Placental pericyte (primary cell): ENCODE results near the gene KCTD21. TPM values are rescaled to one million over a fixed set of nuclear protein-coding genes. Genes with fewer than 3 reads are reported as not detected.

ENCODE experiments used
- small RNA-seq: library from RNA; depleted of rRNA; stranded (forward); fragments of <200 nt; gene quantifications from one replicate; pipeline ENCODE3, GENCODE V24; 2012; ENCODE audit warnings: low replicate concordance
- total RNA-seq: library from RNA; depleted of rRNA; stranded (reverse); fragments of >200 nt; gene quantifications from 2 replicates; pipeline ENCODE4 v1.2.3, GENCODE V29; 2012

The KCTD21 gene, protein sequence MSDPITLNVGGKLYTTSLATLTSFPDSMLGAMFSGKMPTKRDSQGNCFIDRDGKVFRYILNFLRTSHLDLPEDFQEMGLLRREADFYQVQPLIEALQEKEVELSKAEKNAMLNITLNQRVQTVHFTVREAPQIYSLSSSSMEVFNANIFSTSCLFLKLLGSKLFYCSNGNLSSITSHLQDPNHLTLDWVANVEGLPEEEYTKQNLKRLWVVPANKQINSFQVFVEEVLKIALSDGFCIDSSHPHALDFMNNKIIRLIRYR
- total RNA-seq = 11.0 and 13.8 TPM in 2 replicates

DNA sequence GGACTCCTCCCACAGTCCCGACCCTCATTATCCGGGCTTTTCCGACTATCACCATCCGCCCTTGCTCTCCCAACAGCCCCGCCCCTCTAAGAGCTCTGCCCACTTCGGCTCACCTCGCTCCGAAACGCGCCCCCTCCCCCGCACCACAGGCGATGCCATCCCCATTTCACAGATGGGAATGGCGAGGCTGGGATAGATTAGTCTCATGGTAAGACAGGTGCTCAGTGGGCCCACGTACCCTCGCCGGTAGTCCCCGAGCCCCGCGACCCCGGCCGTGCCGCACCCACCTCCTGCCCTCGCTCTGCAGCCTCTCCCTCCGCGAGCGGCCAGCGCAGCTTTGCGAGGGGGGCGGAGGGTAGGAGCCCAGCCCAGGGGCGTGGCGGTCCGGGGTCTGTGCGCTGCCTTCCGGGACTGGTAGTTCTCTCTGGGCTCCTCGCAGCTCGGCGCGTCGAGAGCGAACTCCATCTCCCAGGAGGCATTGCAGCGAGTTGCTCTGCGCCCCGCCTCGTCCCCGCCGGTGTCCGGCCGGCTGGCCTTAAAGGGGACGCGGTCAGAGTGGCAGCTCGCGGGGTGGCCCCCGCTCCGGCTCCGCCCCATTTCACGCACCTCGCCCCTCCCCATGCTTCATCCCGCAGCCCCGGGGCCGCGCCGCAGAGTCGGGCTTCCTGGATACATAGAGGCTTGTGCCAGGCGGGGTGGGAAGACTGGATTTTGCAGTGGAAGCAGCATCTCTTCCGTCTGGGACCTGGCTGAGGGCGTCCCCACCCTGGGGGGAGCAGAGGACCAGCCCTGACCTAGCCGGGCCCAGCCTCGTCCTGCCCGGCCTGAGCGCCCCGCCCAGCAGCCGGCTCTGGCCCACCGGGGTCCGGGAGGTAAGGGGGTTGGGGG, at the start of gene KCTD21, which contains the start of gene USP35:
Gene KCTD21, minus strand, starts transcription at position 341 of the 888 bp plus-strand sequence. CDS start 14,072 bp downstream, outside the sequence.
Gene USP35, plus strand, starts transcription at position 634 of the 888 bp plus-strand sequence. CDS start 7,327 bp downstream, outside the sequence.

DNA sequence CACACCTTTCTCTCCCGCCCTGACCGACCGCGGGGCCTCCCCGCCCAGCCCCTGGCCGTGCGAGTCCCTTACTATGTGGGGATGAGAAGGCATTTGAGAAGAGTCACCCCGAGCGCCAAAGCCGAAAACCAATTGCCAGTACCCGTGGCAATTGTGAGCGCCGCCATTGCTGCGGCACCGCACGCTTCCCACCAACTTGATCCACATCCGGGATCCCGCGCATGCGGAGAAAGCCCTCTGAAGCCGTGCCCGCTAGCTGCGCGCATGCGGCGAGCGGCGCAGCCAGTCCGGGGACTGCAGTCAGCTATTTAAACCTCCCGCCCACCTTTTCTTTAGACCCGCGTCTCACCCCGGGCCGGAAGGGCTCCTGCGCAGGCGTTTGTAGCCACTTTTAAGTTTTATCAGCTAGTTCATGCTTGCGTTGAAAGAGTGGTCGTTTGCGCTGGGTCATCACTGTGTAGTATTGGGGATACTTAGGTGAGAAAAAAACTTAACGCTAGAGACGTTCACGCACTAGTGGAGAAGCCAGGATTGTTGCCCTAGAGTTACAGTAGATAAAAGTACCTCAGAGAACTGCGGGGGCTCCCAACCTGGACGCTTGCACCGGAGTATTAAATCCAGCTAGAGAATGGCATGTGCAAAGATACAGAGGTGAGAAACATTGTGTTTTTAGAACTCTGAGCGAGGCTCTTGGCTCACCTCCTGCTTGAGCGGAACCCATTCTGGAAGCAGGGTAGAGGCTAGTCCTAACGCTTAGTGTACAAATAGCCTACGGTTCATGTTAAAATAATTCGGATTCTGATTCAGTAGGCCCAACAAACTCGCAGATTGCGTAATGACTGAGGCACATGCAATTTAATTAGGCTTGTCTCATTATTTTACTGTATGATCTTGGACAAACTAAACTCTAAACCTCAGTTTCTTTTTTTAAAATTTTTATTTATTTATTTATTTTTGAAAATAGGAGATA, 48.7 kb downstream of the KCTD21 start, which contains the start of gene ALG8:
Gene ALG8, minus strand, starts transcription at position 205 of the 970 bp plus-strand sequence. Its CDS starts 38 bp downstream, at position 167.

Small RNA genes within 50 kb of the gene (small RNA-seq; reads per million reads assigned to genes)
- not detected for gene RNU6-126P

Other genes with a start within 250 kb of the KCTD21 start
- gene INTS4, start 194.0 kb downstream of the KCTD21 start, total RNA-seq = 42.5 and 50.7 TPM in 2 replicates
- gene KCTD14, start 165.3 kb downstream of the KCTD21 start, total RNA-seq = 0.44 and 1.7 TPM in 2 replicates
- gene THRSP, start 124.8 kb downstream of the KCTD21 start, total RNA-seq = not detected in 2 replicates
- gene NDUFC2, start 108.8 kb downstream of the KCTD21 start, total RNA-seq = 67.4 and 133 TPM in 2 replicates
- gene ALG8, start 49.0 kb downstream of the KCTD21 start, total RNA-seq = 32.6 and 66.6 TPM in 2 replicates
- 10.1 and 11.3 TPM in 2 replicates for gene USP35, start 293 bp upstream of the KCTD21 start, total RNA-seq
- gene GAB2, start 229.2 kb upstream of the KCTD21 start, total RNA-seq = 8.4 and 20.6 TPM in 2 replicates